Esophagus muscularis mucosa (tissue), 3 donors: Measurements from ENCODE around the gene CISH.

Experiments used
- CTCF ChIP-seq, 3 experiments: fragments of 200-600 bp in 2 of 3; fragments of 450-650 bp in 1 of 3; sonication (generic) in 2 of 3; IDR thresholded peaks; one replicate each; pipeline ENCODE4 v1.5.1; 2017 to 2019; ENCODE audit warnings: antibody characterized with exemption in 3 of 3, mild to moderate bottlenecking in 2 of 3, moderate library complexity in 1 of 3
- POLR2AphosphoS5 ChIP-seq, 2 donors: sonication (generic); formaldehyde crosslinking; IDR thresholded peaks; one replicate each; pipeline ENCODE4 v1.6.1; 2017; ENCODE audit warnings: antibody characterized with exemption in 2 of 2

DNA sequence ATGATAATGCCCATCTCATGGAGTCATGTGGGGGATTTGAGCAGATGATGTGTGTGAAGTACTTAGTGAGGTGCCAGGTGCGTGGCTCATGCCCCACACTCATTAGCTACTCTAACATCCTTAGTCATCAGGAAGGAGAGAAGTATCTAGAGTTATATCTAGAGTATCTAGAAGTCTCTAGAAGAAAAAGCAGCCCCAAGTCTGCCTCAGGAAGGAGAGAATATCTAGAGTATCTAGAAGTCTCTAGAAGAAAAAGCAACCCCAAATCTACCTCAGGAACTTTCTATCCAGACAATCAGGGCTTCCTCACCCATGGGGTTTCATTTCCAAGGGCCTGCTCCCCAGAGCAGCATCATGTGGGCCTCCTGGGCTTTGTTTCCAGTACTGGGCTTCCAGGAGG, 38.4 kb upstream of the CISH start:
- TF ChIP-seq CTCF (IDR thresholded peaks at IDR 0.05) (no peak), POLR2AphosphoS5 (IDR thresholded peaks at IDR 0.05) (no peak)
